HepG2 (cell line): Measurements from ENCODE around the gene CSNK1D. TPM values are rescaled to one million over a fixed set of nuclear protein-coding genes. Genes with fewer than 3 reads are reported as not detected.

Source experiments
- EED ChIP-seq: sonication (generic); formaldehyde crosslinking; IDR thresholded peaks from 2 replicates; pipeline ENCODE4 v1.5.0; 2020; ENCODE audit warnings: mild to moderate bottlenecking, missing genetic modification reagents
- ELF4 ChIP-seq: sonication (generic); formaldehyde crosslinking; IDR thresholded peaks from 2 replicates; pipeline ENCODE4 v1.5.0; 2020; ENCODE audit warnings: missing genetic modification reagents, mild to moderate bottlenecking, moderate library complexity, borderline replicate concordance
- FOXM1 ChIP-seq: sonication (generic); formaldehyde crosslinking; IDR thresholded peaks from 2 replicates; pipeline ENCODE4 v1.5.0; 2020; ENCODE audit warnings: missing genetic modification reagents
- NFYC ChIP-seq: IDR thresholded peaks from 2 replicates; pipeline ENCODE4 v1.6.1; 2016; ENCODE audit warnings: missing genetic modification reagents, missing compliant biosample characterization
- NR1H2 ChIP-seq: sonication (generic); formaldehyde crosslinking; IDR thresholded peaks from 2 replicates; pipeline ENCODE4 v1.8.1; 2022; ENCODE audit warnings: low read depth, missing genetic modification reagents, borderline replicate concordance
- PCBP2 ChIP-seq: fragments of 200-400 bp; formaldehyde crosslinking; optimal IDR thresholded peaks from 2 replicates; pipeline ENCODE3; 2018; ENCODE audit warnings: low read length, low read depth; ENCODE audit not compliant: poor library complexity, severe bottlenecking
- ZFYVE20 ChIP-seq: sonication (generic); formaldehyde crosslinking; IDR thresholded peaks from 2 replicates; pipeline ENCODE4 v1.8.0; 2023; ENCODE audit warnings: low read depth, mild to moderate bottlenecking, moderate library complexity, missing genetic modification reagents, borderline replicate concordance
- ZNF337 ChIP-seq: sonication (generic); formaldehyde crosslinking; IDR thresholded peaks from 2 replicates; pipeline ENCODE4 v1.5.1; 2020; ENCODE audit warnings: missing genetic modification reagents, low read depth, mild to moderate bottlenecking, borderline replicate concordance
- ZNF367 ChIP-seq: sonication (generic); formaldehyde crosslinking; IDR thresholded peaks from 2 replicates; pipeline ENCODE4 v1.4.0; 2020; ENCODE audit warnings: missing genetic modification reagents, borderline replicate concordance
- ZNF430 ChIP-seq: sonication (generic); formaldehyde crosslinking; IDR thresholded peaks from 2 replicates; pipeline ENCODE4 v1.9.0; 2021; ENCODE audit warnings: mild to moderate bottlenecking, missing genetic modification reagents
- ZNF670 ChIP-seq: sonication (generic); formaldehyde crosslinking; IDR thresholded peaks from 2 replicates; pipeline ENCODE4 v1.8.0; 2022; ENCODE audit warnings: mild to moderate bottlenecking, missing genetic modification reagents, borderline replicate concordance
- ZNF816 ChIP-seq: sonication (generic); formaldehyde crosslinking; IDR thresholded peaks from 2 replicates; pipeline ENCODE4 v1.8.0; 2022; ENCODE audit warnings: missing genetic modification reagents, mild to moderate bottlenecking, borderline replicate concordance
- polyA plus RNA-seq, 8 experiments: library from polyadenylated mRNA; depleted of rRNA in 3 of 8; stranded (reverse) in 7 of 8; unstranded in 1 of 8; fragments of >200 nt; fragmentation: Illumina TruSeq in 4 of 8; extraction: Trizol in 4 of 8; gene quantifications; 2 replicates each; pipeline versions ENCODE4 v1.2.1 to v1.2.3, GENCODE V29; 2011 to 2016; ENCODE audit warnings: low read depth in 4 of 8, missing spikeins in 1 of 8, mixed read lengths in 1 of 8; ENCODE audit not compliant: insufficient read depth in 1 of 8
- total RNA-seq, 5 experiments: library from RNA; depleted of rRNA; stranded (reverse); fragments of >200 nt; fragmentation: Illumina TruSeq; extraction: Trizol; gene quantifications; 2 replicates each; pipeline ENCODE4 v1.2.3, GENCODE V29; 2016; ENCODE audit warnings: low read depth in 1 of 5
- TF ChIP-seq, protein P1 (sequence below): sonication (generic); formaldehyde crosslinking; IDR thresholded peaks from 2 replicates; pipeline ENCODE4 v1.8.1; 2023; ENCODE audit warnings: missing genetic modification reagents, mild to moderate bottlenecking, borderline replicate concordance
- TF ChIP-seq, protein P2 (sequence below): sonication (generic); formaldehyde crosslinking; IDR thresholded peaks from 2 replicates; pipeline ENCODE4 v1.4.0; 2020; ENCODE audit warnings: missing genetic modification reagents
- TF ChIP-seq, protein P3 (sequence below): sonication (generic); formaldehyde crosslinking; IDR thresholded peaks from 2 replicates; pipeline ENCODE4 v1.8.1; 2023; ENCODE audit warnings: mild to moderate bottlenecking, missing genetic modification reagents
- TF ChIP-seq, protein P4 (sequence below): sonication (generic); formaldehyde crosslinking; IDR thresholded peaks from 2 replicates; pipeline ENCODE4 v1.5.1; 2020; ENCODE audit warnings: mild to moderate bottlenecking, missing genetic modification reagents, borderline replicate concordance
- TF ChIP-seq, protein P5 (sequence below): IDR thresholded peaks from 2 replicates; pipeline ENCODE4 v1.6.1; 2016; ENCODE audit warnings: missing genetic modification reagents, missing compliant biosample characterization
- TF ChIP-seq, protein P6 (sequence below), 2 experiments: sonication (generic) in 1 of 2; formaldehyde crosslinking in 1 of 2; IDR thresholded peaks; 2 replicates each; pipeline versions ENCODE4 v1.4.0 to v1.6.1; 2018 to 2020; ENCODE audit warnings: missing genetic modification reagents in 2 of 2, borderline replicate concordance in 1 of 2, low read depth in 1 of 2, mild to moderate bottlenecking in 1 of 2, missing biosample characterization in 1 of 2

CSNK1D gene
- total and polyA plus RNA-seq, 2 of the 13 experiments (the other 11 are each of a cell fraction or from before 2014, with no cell fraction given) = 31.5 to 128 TPM

DNA sequence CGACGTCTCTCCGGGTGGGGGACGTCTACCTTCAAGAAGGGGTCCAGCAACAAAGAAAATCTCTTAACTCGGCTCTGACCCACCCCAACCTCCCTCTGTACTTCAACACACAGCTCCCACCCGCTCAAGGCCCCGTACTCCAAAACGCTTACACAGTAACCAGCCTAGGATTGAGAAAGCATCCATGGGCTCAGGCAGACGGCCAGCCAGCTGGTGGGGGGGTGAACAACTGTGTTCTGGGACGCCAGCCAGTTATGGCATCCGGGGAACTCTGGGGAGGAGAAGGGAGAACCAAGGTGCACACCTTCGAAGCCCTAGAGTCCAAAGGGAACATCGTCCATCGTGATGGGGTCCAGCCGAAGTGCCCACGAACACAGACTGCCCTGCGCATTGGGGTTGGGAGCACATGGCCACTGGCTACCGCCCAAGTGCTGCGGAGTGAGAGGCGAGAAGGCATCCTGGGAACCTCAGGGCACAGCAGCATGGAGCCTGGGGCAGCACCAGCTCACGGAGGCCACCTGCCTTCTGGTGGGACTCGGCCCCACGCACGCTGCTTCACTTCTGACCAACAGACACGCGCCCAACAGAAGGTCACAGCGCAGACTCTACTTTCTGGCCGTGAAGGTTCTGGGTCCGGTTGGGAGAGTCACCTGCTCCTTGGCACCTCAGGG is 30.4 kb downstream of the CSNK1D start (continued):
- no peak for TF ChIP-seq ELF4
- TF ChIP-seq FOXM1 (CRISPR knock-in tag) = no peak
- TF ChIP-seq ZNF337 (CRISPR knock-in tag) = no peak
- no peak for TF ChIP-seq EED (CRISPR knock-in tag)
- TF ChIP-seq, protein P1, sequence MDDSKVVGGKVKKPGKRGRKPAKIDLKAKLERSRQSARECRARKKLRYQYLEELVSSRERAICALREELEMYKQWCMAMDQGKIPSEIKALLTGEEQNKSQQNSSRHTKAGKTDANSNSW (CRISPR knock-in tag) = no peak
- peak; percentile 51; the same call in 1 of the 2 replicates for TF ChIP-seq ZNF430 (CRISPR knock-in tag)
- no peak for TF ChIP-seq ZNF670 (CRISPR knock-in tag)
- TF ChIP-seq, protein P2, sequence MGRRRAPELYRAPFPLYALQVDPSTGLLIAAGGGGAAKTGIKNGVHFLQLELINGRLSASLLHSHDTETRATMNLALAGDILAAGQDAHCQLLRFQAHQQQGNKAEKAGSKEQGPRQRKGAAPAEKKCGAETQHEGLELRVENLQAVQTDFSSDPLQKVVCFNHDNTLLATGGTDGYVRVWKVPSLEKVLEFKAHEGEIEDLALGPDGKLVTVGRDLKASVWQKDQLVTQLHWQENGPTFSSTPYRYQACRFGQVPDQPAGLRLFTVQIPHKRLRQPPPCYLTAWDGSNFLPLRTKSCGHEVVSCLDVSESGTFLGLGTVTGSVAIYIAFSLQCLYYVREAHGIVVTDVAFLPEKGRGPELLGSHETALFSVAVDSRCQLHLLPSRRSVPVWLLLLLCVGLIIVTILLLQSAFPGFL (CRISPR knock-in tag) = no peak
- TF ChIP-seq, protein P3, sequence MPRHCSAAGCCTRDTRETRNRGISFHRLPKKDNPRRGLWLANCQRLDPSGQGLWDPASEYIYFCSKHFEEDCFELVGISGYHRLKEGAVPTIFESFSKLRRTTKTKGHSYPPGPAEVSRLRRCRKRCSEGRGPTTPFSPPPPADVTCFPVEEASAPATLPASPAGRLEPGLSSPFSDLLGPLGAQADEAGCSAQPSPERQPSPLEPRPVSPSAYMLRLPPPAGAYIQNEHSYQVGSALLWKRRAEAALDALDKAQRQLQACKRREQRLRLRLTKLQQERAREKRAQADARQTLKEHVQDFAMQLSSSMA (CRISPR knock-in tag) = peak; percentile 52; the same call in 1 of the 2 replicates
- TF ChIP-seq, protein P4, sequence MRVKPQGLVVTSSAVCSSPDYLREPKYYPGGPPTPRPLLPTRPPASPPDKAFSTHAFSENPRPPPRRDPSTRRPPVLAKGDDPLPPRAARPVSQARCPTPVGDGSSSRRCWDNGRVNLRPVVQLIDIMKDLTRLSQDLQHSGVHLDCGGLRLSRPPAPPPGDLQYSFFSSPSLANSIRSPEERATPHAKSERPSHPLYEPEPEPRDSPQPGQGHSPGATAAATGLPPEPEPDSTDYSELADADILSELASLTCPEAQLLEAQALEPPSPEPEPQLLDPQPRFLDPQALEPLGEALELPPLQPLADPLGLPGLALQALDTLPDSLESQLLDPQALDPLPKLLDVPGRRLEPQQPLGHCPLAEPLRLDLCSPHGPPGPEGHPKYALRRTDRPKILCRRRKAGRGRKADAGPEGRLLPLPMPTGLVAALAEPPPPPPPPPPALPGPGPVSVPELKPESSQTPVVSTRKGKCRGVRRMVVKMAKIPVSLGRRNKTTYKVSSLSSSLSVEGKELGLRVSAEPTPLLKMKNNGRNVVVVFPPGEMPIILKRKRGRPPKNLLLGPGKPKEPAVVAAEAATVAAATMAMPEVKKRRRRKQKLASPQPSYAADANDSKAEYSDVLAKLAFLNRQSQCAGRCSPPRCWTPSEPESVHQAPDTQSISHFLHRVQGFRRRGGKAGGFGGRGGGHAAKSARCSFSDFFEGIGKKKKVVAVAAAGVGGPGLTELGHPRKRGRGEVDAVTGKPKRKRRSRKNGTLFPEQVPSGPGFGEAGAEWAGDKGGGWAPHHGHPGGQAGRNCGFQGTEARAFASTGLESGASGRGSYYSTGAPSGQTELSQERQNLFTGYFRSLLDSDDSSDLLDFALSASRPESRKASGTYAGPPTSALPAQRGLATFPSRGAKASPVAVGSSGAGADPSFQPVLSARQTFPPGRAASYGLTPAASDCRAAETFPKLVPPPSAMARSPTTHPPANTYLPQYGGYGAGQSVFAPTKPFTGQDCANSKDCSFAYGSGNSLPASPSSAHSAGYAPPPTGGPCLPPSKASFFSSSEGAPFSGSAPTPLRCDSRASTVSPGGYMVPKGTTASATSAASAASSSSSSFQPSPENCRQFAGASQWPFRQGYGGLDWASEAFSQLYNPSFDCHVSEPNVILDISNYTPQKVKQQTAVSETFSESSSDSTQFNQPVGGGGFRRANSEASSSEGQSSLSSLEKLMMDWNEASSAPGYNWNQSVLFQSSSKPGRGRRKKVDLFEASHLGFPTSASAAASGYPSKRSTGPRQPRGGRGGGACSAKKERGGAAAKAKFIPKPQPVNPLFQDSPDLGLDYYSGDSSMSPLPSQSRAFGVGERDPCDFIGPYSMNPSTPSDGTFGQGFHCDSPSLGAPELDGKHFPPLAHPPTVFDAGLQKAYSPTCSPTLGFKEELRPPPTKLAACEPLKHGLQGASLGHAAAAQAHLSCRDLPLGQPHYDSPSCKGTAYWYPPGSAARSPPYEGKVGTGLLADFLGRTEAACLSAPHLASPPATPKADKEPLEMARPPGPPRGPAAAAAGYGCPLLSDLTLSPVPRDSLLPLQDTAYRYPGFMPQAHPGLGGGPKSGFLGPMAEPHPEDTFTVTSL (CRISPR knock-in tag) = no peak
- no peak for TF ChIP-seq ZNF367 (CRISPR knock-in tag)
- TF ChIP-seq PCBP2 = peak; percentile 81
- TF ChIP-seq NFYC = no peak
- peak; percentile 26; the same call in 1 of the 2 replicates for TF ChIP-seq NR1H2
- 0 out of 2 replicates have a peak, but pooled peaks have one; percentile 61 for TF ChIP-seq ZFYVE20
- TF ChIP-seq, protein P5, sequence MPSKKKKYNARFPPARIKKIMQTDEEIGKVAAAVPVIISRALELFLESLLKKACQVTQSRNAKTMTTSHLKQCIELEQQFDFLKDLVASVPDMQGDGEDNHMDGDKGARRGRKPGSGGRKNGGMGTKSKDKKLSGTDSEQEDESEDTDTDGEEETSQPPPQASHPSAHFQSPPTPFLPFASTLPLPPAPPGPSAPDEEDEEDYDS (CRISPR knock-in tag) = no peak
- TF ChIP-seq, protein P6, sequence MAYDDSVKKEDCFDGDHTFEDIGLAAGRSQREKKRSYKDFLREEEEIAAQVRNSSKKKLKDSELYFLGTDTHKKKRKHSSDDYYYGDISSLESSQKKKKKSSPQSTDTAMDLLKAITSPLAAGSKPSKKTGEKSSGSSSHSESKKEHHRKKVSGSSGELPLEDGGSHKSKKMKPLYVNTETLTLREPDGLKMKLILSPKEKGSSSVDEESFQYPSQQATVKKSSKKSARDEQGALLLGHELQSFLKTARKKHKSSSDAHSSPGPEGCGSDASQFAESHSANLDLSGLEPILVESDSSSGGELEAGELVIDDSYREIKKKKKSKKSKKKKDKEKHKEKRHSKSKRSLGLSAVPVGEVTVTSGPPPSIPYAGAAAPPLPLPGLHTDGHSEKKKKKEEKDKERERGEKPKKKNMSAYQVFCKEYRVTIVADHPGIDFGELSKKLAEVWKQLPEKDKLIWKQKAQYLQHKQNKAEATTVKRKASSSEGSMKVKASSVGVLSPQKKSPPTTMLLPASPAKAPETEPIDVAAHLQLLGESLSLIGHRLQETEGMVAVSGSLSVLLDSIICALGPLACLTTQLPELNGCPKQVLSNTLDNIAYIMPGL (CRISPR knock-in tag; IDR thresholded peaks at IDR 0.05; ENCODE audit: borderline replicate concordance in 1 of 2, low read depth in 1 of 2) = peak in 1 of 2 experiments; percentile 59; a peak in 1 of 4 replicates
- no peak for TF ChIP-seq ZNF816 (CRISPR knock-in tag)
